RCC 7860 (cell line): ENCODE data around the gene TRIO.

Experiments used
- DNase-seq: peaks from one replicate; pipeline ENCODE4 v3.0.0-alpha.2; 2015; ENCODE audit warnings: low spot score
- FAIRE-seq: peaks from 2 replicates; lab custom pipeline; 2012; peaks lifted over from hg19 to GRCh38; lab: Jason Lieb, UNC

TRIO gene

GRCh38 chr5:14489643-14490042 lies 346.5 kb downstream of the TRIO start:
- FAIRE-seq: no peak
- no peak for DNase-seq

GRCh38 chr5:14490309-14490711 lies 347.2 kb downstream of the TRIO start:
- FAIRE-seq (no peak), DNase-seq (no peak)

- no peak for FAIRE-seq
Observed at GRCh38 chr5:14491015-14491915, 348.1 kb downstream of the TRIO start.

GRCh38 chr5:14492331-14492964 lies 349.3 kb downstream of the TRIO start:
- no peak for DNase-seq
- FAIRE-seq: no peak

More at GRCh38 chr5:14491015-14491915, 348.1 kb downstream of the TRIO start:
- DNase-seq: no peak

- no peak for FAIRE-seq
- no peak for DNase-seq
Observed at GRCh38 chr5:14495301-14495700, 352.2 kb downstream of the TRIO start.

GRCh38 chr5:14497311-14497710 lies 354.2 kb downstream of the TRIO start:
- DNase-seq: no peak
- FAIRE-seq: no peak

GRCh38 chr5:14501353-14502293 lies 358.5 kb downstream of the TRIO start:
- peak; percentile 54 for DNase-seq
- FAIRE-seq: no peak

GRCh38 chr5:14502294-14502690 lies 359.1 kb downstream of the TRIO start:
- FAIRE-seq (no peak), DNase-seq (no peak)

GRCh38 chr5:14503017-14503680 lies 360.0 kb downstream of the TRIO start:
- DNase-seq: no peak
- FAIRE-seq: no peak

GRCh38 chr5:14503681-14504331 lies 360.7 kb downstream of the TRIO start:
- FAIRE-seq: no peak
- no peak for DNase-seq

GRCh38 chr5:14504332-14504727 lies 361.2 kb downstream of the TRIO start:
- FAIRE-seq: no peak
- DNase-seq: no peak

GRCh38 chr5:14504816-14505215 lies 361.7 kb downstream of the TRIO start:
- no peak for DNase-seq
- FAIRE-seq: no peak

GRCh38 chr5:14505310-14506139 lies 362.4 kb downstream of the TRIO start:
- FAIRE-seq: no peak
- no peak for DNase-seq

- no peak for DNase-seq
- no peak for FAIRE-seq
Observed at GRCh38 chr5:14506140-14506538, 363.0 kb downstream of the TRIO start.

- FAIRE-seq: no peak
- DNase-seq: no peak
Observed at GRCh38 chr5:14506661-14507060, 363.5 kb downstream of the TRIO start.

- DNase-seq (no peak), FAIRE-seq (no peak)
Observed at GRCh38 chr5:14507156-14507941, 364.2 kb downstream of the TRIO start.

GRCh38 chr5:14508046-14508445 lies 364.9 kb downstream of the TRIO start:
- no peak for DNase-seq
- FAIRE-seq: no peak

GRCh38 chr5:14509556-14509955 lies 366.4 kb downstream of the TRIO start:
- FAIRE-seq: no peak
- no peak for DNase-seq
